ENCODE measurements around the gene ACAT2. TPM values are rescaled to one million over a fixed set of nuclear protein-coding genes. Genes with fewer than 3 reads are reported as not detected.
"Not testable (repeated sequence)": the region's sequence is repeated elsewhere in the genome, so short reads cannot be mapped to it uniquely, and the experiment has no call there.

ACAT2 gene
- total RNA-seq, 1 donor from 2014 or later, result 108 TPM

DNA sequence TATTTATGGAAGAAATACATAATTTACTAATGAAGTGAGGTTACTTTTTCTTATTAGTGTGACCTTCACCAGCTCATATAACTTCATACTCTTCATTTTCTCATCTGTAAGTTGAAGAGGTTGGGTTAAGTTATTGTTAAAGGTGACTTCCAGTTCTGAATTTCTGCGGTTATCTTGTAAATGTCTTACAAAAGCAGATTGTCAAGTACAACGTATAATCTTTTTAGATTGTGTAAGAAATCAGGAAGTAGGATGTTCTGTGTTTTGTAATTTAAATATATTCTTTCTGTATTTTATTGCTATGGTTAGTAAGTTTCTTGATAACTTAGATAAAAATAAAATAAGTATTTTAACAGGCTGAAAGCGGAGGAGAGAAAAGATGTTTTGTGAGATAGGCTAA lies 22.5 kb upstream of the ACAT2 start:
- Mint-ChIP-seq H3K27me3 (ENCODE audit: low read depth) (no peaks in the 10 kb centered on the region), H3K27ac (no peak overlapping the region), H3K4me1 (ENCODE audit: low read depth) (peaks cover 13% of the 10 kb centered on the region), H3K36me3 (ENCODE audit: low read depth) (peaks cover 56% of the 10 kb centered on the region), H3K9me3 (no peaks in the 10 kb centered on the region), H3K4me3 (ENCODE audit: low read depth) (no peak overlapping the region)
- intact Hi-C loops (cut with micrococcal nuclease), result no loop called here
- DNase-seq (ENCODE audit: low spot score), result no peak

DNA sequence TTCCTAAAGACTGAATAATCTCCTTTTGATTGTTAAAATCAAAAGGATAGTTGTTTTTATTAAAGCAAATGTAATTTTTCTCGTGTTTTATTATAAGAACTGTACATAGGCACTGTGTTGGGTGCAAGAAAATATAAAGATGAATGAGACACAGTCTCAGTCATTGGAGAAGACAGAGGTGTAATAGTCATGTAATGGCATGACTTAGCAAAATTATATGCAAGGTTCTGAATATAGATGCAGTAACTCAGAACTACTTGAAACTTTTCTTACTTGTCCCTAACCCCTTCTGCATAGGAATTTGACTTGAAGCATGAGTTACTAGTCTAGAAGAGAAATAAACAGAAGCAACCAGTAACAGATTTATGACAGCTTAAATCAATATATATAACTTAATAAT lies 19.7 kb upstream of the ACAT2 start:
- intact Hi-C loops (cut with micrococcal nuclease), result no loop called here
- no peak for DNase-seq (ENCODE audit: low spot score)
- Mint-ChIP-seq H3K27me3 (ENCODE audit: low read depth) (no peaks in the 10 kb centered on the region), H3K27ac (no peak overlapping the region), H3K9me3 (no peaks in the 10 kb centered on the region), H3K4me3 (ENCODE audit: low read depth) (no peak overlapping the region), H3K4me1 (ENCODE audit: low read depth) (peaks cover 19% of the 10 kb centered on the region), H3K36me3 (ENCODE audit: low read depth) (peaks cover 74% of the 10 kb centered on the region)

DNA sequence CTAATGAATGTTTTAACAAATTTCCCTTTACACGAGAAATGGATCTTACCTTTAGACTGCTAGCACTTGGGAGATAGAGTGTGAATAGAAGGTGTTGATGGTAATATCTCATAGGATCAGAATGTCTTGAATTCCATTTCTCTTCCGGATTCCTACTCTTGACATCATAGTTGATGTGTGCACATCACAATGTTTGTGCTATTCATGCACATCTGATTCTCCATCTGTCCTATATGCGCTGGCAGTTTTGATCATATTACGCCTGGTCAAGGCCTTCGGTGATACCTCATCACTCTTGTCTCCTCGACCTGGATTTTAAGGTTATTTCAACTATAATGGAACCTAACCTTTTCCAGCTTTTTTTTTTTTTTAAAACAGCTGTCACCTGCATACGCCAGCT lies 16.8 kb upstream of the ACAT2 start:
- intact Hi-C loops (cut with micrococcal nuclease), result no loop called here
- Mint-ChIP-seq H3K4me1 (ENCODE audit: low read depth) (peaks cover 12% of the 10 kb centered on the region), H3K27ac (no peak overlapping the region), H3K4me3 (ENCODE audit: low read depth) (no peak overlapping the region), H3K36me3 (ENCODE audit: low read depth) (peaks cover 87% of the 10 kb centered on the region), H3K9me3 (no peaks in the 10 kb centered on the region), H3K27me3 (ENCODE audit: low read depth) (no peaks in the 10 kb centered on the region)
- DNase-seq (ENCODE audit: low spot score), result no peak

DNA sequence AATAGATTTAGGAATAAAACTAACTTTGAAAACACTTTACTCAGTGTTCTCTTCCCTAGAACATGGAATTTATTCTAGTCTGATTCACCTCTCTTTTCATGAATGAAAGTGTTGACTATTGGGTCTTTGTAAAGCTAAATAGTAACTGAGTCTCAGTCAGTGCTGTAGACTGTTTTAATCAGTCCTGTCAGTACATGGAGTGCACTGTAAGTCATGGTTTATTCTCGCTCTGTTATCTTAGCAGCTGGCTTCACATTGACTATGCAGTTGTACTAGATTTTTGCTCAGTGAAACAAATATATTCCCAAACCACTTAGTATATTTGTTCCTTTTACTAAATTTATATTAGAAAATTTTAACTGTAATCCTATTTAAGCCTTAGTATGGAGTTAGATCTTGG lies 15.1 kb upstream of the ACAT2 start:
- no peak overlapping the region for H3K27ac Mint-ChIP-seq
- peaks cover 82% of the 10 kb centered on the region for H3K36me3 Mint-ChIP-seq (ENCODE audit: low read depth)
- intact Hi-C loops (cut with micrococcal nuclease), result no loop called here

DNA sequence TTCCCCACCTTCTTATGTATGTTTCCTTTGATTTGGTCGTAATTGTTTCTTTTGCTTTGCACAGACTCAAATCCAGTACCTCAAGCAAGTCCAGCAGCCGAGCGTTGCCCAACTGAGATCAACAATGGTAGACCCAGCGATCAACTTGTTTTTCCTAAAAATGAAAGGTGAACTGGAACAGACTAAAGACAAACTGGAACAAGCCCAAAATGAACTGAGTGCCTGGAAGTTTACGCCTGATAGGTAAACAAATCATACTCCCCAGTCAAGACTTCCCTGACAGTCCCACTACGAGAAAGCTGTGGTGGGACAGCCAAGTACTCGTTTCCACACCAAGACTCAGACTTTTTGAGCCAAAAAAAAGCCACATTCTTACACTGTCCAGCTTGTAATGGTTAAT lies 13.7 kb upstream of the ACAT2 start:
- H3K27me3 Mint-ChIP-seq (ENCODE audit: low read depth); H3K9me3 Mint-ChIP-seq; H3K27ac Mint-ChIP-seq; DNase-seq (ENCODE audit: low spot score); intact Hi-C loops (cut with micrococcal nuclease); H3K4me3 Mint-ChIP-seq (ENCODE audit: low read depth): not testable (repeated sequence)
- Mint-ChIP-seq H3K4me1 (ENCODE audit: low read depth) (peaks cover 10% of the 10 kb centered on the region), H3K36me3 (ENCODE audit: low read depth) (peaks cover 79% of the 10 kb centered on the region)

More for the DNA sequence above, 15.1 kb upstream of the ACAT2 start:
- Mint-ChIP-seq H3K4me3 (ENCODE audit: low read depth) (no peak overlapping the region), H3K9me3 (no peaks in the 10 kb centered on the region), H3K27me3 (ENCODE audit: low read depth) (no peaks in the 10 kb centered on the region), H3K4me1 (ENCODE audit: low read depth) (peaks cover 10% of the 10 kb centered on the region)
- no peak for DNase-seq (ENCODE audit: low spot score)

DNA sequence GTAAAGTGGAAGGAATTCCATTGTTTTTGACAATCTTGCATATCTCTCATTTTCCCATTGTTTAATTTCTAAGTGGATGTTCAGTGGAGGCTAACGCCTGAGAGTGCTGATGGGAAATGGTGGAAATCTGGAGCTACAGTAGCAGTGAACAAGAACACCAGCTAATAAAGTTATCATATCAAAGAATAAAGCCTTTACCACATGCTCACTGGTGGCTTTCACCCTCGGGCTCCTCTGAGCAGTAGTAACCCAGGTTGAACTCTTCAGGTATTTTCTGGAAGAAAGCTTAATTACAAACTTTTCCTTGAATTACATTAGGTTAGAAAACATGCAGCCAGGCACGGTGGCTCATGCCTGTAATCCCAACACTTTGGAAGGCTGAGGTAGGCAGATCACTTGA lies 10.4 kb upstream of the ACAT2 start:
- Mint-ChIP-seq H3K27ac (no peak overlapping the region), H3K36me3 (ENCODE audit: low read depth) (peaks cover 79% of the 10 kb centered on the region), H3K9me3 (no peaks in the 10 kb centered on the region), H3K4me3 (ENCODE audit: low read depth) (no peak overlapping the region), H3K27me3 (ENCODE audit: low read depth) (no peaks in the 10 kb centered on the region), H3K4me1 (ENCODE audit: low read depth) (peaks cover 12% of the 10 kb centered on the region)
- DNase-seq (ENCODE audit: low spot score), result no peak
- intact Hi-C loops (cut with micrococcal nuclease), result no loop called here

DNA sequence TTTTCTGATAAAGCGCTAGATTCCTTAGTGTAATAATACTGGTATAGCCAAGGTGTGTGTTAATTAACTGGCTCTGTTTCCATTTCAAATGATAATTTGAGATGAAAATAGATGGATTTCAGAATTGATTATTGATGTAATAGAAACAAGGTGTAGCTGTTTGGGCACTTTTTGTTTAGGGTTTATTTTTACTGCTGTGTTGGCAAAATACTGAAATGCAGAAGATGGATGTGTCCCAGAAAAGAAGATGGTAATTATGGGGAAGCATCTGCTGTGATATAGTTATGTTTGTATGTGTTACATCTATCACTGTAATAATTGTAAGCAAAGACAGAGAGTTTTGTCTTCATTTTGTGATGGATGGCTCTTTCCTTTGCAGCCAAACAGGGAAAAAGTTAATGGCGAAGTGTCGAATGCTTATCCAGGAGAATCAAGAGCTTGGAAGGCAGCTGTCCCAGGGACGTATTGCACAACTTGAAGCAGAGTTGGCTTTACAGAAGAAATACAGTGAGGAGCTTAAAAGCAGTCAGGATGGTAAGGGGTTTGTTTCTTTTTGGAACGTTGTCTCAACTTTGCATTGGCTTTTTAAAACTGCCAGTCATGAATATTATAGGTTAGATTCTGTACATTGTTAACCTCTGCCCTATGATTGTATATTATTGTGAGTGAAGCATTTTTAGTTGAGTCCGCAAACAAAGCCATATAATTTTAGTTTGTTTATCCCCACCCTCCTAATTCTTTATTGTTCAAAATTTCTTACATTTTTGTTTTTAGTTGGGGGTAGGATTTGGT lies 8.6 kb upstream of the ACAT2 start:
- Mint-ChIP-seq H3K4me3 (ENCODE audit: low read depth) (no peak overlapping the region), H3K9me3 (no peaks in the 10 kb centered on the region), H3K4me1 (ENCODE audit: low read depth) (peaks cover 17% of the 10 kb centered on the region), H3K36me3 (ENCODE audit: low read depth) (peaks cover 85% of the 10 kb centered on the region), H3K27me3 (ENCODE audit: low read depth) (no peaks in the 10 kb centered on the region), H3K27ac (no peak overlapping the region)
- DNase-seq (ENCODE audit: low spot score), result no peak
- intact Hi-C loops (cut with micrococcal nuclease), result no loop called here

DNA sequence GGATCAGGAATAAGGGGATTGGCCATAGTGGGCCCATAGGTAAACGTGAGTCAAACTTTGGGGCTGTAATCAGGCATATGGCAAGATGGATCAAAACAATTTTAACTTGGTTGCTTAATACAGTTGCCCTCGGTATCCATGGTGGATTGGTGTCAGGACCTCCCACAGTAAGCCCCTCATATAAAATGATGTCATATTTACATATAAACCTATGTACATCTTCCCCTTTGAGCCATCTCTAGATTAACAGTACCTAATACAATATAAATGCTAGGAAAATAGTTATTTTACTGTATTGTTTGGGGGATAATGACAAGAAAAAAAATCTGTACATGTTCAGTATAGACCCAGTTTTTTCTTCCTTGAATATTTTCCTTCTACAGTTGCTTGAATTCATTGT lies 7.4 kb upstream of the ACAT2 start:
- DNase-seq (ENCODE audit: low spot score), result no peak
- Mint-ChIP-seq H3K36me3 (ENCODE audit: low read depth) (peaks cover 79% of the 10 kb centered on the region), H3K27ac (no peak overlapping the region), H3K4me1 (ENCODE audit: low read depth) (peaks cover 21% of the 10 kb centered on the region), H3K9me3 (no peaks in the 10 kb centered on the region), H3K27me3 (ENCODE audit: low read depth) (no peaks in the 10 kb centered on the region), H3K4me3 (ENCODE audit: low read depth) (no peak overlapping the region)
- intact Hi-C loops (cut with micrococcal nuclease), result no loop called here

DNA sequence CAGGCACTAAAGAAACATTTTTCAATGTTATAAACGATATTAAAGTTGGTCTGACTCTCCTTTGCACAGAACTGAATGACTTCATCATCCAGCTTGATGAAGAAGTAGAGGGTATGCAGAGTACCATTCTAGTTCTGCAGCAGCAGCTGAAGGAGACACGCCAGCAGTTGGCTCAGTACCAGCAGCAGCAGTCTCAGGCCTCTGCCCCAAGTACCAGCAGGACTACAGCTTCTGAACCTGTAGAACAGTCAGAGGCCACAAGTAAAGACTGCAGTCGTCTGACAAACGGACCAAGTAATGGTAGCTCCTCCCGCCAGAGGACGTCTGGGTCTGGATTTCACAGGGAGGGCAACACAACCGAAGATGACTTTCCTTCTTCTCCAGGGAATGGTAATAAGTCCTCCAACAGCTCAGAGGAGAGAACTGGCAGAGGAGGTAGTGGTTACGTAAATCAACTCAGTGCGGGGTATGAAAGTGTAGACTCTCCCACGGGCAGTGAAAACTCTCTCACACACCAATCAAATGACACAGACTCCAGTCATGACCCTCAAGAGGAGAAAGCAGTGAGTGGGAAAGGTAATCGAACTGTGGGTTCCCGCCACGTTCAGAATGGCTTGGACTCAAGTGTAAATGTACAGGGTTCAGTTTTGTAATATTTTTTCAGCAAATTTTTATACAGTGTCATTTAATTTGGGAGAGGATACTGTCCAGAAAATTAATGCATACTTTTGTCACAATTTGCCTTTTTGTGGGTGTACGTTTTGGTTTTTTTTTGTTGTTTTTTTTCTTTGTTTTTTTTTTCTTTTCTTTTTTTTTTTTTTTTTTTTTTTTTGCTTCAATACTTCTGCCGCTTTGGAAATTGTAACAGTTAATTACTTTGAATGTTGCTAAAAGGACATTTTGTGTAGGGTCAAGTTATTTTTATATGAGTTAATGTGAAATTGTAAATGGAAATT lies 6.6 kb upstream of the ACAT2 start:
- Mint-ChIP-seq H3K4me1 (ENCODE audit: low read depth) (peaks cover 25% of the 10 kb centered on the region), H3K27me3 (ENCODE audit: low read depth) (no peaks in the 10 kb centered on the region), H3K27ac (peak overlapping the region; percentile 35), H3K4me3 (ENCODE audit: low read depth) (no peak overlapping the region), H3K9me3 (no peaks in the 10 kb centered on the region), H3K36me3 (ENCODE audit: low read depth) (peaks cover 77% of the 10 kb centered on the region)
- intact Hi-C loops (cut with micrococcal nuclease), result no loop called here
- DNase-seq (ENCODE audit: low spot score), result no peak

DNA sequence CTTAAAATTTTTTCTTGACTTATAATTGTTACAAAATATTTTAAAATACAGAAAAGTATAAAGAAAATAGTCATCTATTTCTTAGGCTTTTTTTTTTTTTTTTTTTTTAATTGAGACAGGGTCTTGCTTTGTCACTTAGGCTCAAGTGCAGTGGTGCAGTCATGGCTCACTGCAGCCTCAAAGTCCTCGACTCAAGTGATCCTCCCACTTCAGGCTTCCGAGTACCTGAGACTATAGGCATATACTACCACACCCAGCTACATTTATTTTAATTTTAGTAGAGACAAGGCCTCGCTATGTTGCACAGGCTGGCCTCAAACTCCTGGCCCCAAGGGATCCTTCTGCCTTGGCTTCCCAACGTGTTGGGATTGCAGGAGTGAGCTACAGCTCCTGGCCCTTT lies 5.3 kb upstream of the ACAT2 start:
- no peak for DNase-seq (ENCODE audit: low spot score)
- intact Hi-C loops (cut with micrococcal nuclease), result loop anchor here (2.0 kb wide), 1 partner anchor 16 kb away; no protein-coding TSS in a partner anchor
- no peaks in the 10 kb centered on the region for H3K27me3 Mint-ChIP-seq (ENCODE audit: low read depth)
- peaks cover 36% of the 10 kb centered on the region for H3K4me1 Mint-ChIP-seq (ENCODE audit: low read depth)
- H3K27ac Mint-ChIP-seq, result no peak overlapping the region
- no peak overlapping the region for H3K4me3 Mint-ChIP-seq (ENCODE audit: low read depth)
- H3K9me3 Mint-ChIP-seq, result no peaks in the 10 kb centered on the region
- peaks cover 73% of the 10 kb centered on the region for H3K36me3 Mint-ChIP-seq (ENCODE audit: low read depth)

DNA sequence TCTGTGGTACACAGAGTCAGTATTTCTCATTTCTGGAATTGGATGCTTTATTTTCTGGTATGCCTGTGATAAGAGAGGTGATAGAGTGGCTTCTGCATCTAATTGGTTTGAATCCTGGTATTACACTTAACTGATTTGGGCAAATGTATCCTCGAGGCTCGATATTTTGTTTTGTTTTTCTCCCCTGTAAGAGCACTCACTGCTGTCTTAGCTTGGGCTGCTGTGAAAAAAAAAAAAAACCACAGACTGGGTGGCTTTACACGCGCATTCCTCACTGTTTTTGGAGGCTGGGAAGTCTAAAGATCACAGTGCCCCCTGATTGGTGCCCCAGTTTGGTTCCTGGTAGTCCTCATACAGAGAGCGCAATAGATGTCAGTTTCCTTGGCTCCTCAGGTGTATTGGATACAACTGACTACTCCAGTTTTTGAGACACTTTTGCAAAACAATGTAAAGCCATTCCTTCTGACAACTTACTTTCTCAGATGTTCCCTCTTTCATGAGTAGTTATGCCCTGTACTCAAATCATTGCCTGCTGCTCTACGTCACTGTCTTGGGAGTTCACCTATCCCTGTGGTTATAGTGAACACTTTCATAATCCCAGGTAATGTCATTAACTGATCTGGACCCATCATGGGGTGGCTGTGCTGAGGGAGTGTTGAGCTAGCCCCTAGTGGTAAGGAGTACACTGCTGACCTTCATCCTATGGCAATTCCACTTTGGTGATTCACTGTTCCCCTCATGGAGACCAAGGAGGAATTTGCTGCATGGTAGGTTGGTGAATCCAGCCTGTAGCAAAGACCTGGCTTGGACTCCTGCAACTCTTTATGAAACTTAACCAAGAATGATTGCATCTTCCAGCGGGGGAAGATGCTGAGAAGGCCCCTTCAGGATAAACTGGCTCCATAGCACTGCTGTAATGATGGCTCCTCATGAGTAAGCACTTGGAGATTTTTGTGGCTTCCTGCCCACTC lies 3.5 kb upstream of the ACAT2 start:
- intact Hi-C loops (cut with micrococcal nuclease), result no loop called here
- Mint-ChIP-seq H3K4me1 (ENCODE audit: low read depth) (peaks cover 39% of the 10 kb centered on the region), H3K27ac (peak overlapping the region; percentile 21), H3K27me3 (ENCODE audit: low read depth) (no peaks in the 10 kb centered on the region), H3K4me3 (ENCODE audit: low read depth) (no peak overlapping the region), H3K36me3 (ENCODE audit: low read depth) (peaks cover 67% of the 10 kb centered on the region), H3K9me3 (no peaks in the 10 kb centered on the region)
- no peak for DNase-seq (ENCODE audit: low spot score)

DNA sequence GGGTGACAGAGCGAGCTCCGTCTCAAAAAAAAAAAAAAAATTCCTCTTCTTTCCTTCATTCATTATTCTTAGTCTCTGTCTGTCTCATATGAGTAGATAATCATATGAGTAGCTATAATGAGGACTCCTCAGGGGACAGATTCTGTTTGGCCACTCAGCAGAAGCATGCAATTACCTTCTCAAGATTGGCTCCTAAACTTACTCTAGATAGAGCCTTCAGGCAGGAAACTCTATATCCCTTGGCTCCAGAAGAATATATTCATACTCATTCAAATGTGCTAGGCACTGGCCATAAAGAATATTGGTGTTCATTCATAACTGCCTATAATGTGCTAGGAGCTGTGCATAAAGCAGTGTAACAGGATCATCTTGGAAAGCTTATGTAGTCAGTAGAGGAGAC lies 2.2 kb upstream of the ACAT2 start:
- Mint-ChIP-seq H3K4me3 (ENCODE audit: low read depth) (peak overlapping the region; percentile 28), H3K4me1 (ENCODE audit: low read depth) (peaks cover 42% of the 10 kb centered on the region), H3K9me3 (no peaks in the 10 kb centered on the region), H3K36me3 (ENCODE audit: low read depth) (peaks cover 63% of the 10 kb centered on the region), H3K27ac (peak overlapping the region; percentile 36), H3K27me3 (ENCODE audit: low read depth) (no peaks in the 10 kb centered on the region)
- DNase-seq (ENCODE audit: low spot score), result no peak
- intact Hi-C loops (cut with micrococcal nuclease), result no loop called here

Data from activated T-helper 2 cell treated with anti-CD3 and anti-CD28 coated beads, Interferon-gamma antibody, Interleukin-2, Interleukin-4, amounts not matched to agents 10 μg/mL and 5 μg/mL and 100 μg/mL, durations not matched to agents 14 hours and 24 hours and 36 hours (primary cell).